Stimulated activated effector memory CD8-positive, alpha-beta T cell treated with anti-CD3 and anti-CD28 coated beads, Interleukin-12 subunit alpha, Interleukin-12 subunit beta, amount 100 ng/mL, for 72 hours (primary cell): ENCODE measurements around the gene KRTAP2-2.
"Not testable (repeated sequence)": the region's sequence is repeated elsewhere in the genome, so short reads cannot be mapped to it uniquely, and the experiment has no call there.

Experiments
- ATAC-seq: fragments of 150-1000 bp; cut with Tn5 transposase; 2 replicates; pipeline ENCODE4 v1.10.0; 2021
- DNase-seq, 2 donors: peaks; one replicate each; pipeline ENCODE4 v3.0.0; 2021 to 2022; ENCODE audit warnings: low spot score in 2 of 2
- H3K27ac Mint-ChIP-seq: one replicate; pipeline ENCODE4 v1.8.0; 2022; ENCODE audit warnings: mild to moderate bottlenecking, mixed read lengths
- H3K36me3 Mint-ChIP-seq: one replicate; pipeline ENCODE4 v1.8.0; 2022; ENCODE audit warnings: mild to moderate bottlenecking, mixed read lengths
- H3K4me1 Mint-ChIP-seq: one replicate; pipeline ENCODE4 v1.8.0; 2022; ENCODE audit warnings: mixed read lengths
- H3K4me3 Mint-ChIP-seq: one replicate; pipeline ENCODE4 v1.8.0; 2022; ENCODE audit warnings: mild to moderate bottlenecking, mixed read lengths
- H3K9me3 Mint-ChIP-seq: one replicate; pipeline ENCODE4 v1.8.0; 2022; ENCODE audit warnings: mixed read lengths

The KRTAP2-2 gene

GRCh38 chr17:41071606-41072360 is 16.8 kb upstream of the KRTAP2-2 start:
- DNase-seq: no peak
- Mint-ChIP-seq H3K9me3 (no peaks in the 10 kb centered on the region), H3K27ac (no peak overlapping the region), H3K36me3 (no peaks in the 10 kb centered on the region), H3K4me3 (no peak overlapping the region), H3K4me1 (no peaks in the 10 kb centered on the region)
- ATAC-seq: no peak

GRCh38 chr17:41069031-41069430 is 14.0 kb upstream of the KRTAP2-2 start:
- H3K27ac Mint-ChIP-seq: no peak overlapping the region

GRCh38 chr17:41067281-41067680 is 12.3 kb upstream of the KRTAP2-2 start:
- Mint-ChIP-seq H3K9me3 (no peaks in the 10 kb centered on the region), H3K36me3 (no peaks in the 10 kb centered on the region), H3K27ac (no peak overlapping the region), H3K4me3 (no peak overlapping the region), H3K4me1 (no peaks in the 10 kb centered on the region)
- DNase-seq (no peak), ATAC-seq (no peak)

More at GRCh38 chr17:41069031-41069430, 14.0 kb upstream of the KRTAP2-2 start:
- Mint-ChIP-seq H3K4me1 (no peaks in the 10 kb centered on the region), H3K9me3 (no peaks in the 10 kb centered on the region), H3K4me3 (no peak overlapping the region), H3K36me3 (no peaks in the 10 kb centered on the region)
- no peak for ATAC-seq
- DNase-seq: no peak

DNA sequence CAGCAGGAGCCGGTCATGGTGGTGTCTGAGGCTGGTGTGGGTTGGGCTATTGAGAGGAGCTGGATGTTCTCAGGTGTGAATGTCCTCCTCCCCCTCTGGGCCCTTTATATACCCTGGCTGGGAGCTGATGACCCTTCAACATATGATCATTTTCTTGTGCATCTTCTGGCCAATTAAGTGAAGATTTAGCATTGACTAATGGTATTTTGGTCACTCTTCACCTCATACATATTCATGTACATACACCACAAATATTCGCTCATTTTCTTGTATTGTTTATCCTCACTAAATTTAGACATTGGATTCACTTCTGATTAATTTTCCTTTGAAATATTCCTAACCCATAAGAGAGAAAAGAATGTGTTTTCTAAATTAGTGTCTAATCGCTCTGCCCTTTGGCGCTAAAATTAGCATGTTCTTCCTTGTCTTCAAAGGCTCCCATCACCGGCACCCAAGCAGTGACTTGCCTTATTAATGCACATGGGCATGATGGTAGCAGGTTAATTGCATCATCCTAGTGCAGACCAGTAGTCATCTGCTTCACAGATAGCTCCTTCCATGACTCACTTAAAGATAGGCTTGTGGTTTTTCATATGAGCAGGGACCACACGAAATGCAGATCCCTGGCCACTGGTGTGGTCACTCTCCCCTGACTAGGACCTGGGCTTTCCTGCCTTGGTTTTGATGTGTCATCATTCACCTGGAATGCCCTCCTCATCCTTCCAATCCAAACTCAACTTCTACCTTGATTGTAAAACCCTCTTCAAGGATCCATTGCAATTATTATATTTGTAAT is 11.0 kb upstream of the KRTAP2-2 start, which contains the start of gene KRTAP2-4:
TSS of gene KRTAP2-4 (minus strand) at position 51 of the 796 bp plus-strand sequence. CDS start at position 17, 34 bp downstream.
- no peaks in the 10 kb centered on the region for H3K4me1 Mint-ChIP-seq
- no peak within 1 kb of the TSS for H3K27ac Mint-ChIP-seq
- DNase-seq (no peak), ATAC-seq (peak; percentile 63)
- no peaks in the 10 kb centered on the region for H3K9me3 Mint-ChIP-seq
- H3K36me3 Mint-ChIP-seq: no peaks in the 10 kb centered on the region
- no peak within 1 kb of the TSS for H3K4me3 Mint-ChIP-seq

GRCh38 chr17:41065016-41065689 is 10.1 kb upstream of the KRTAP2-2 start:
- ATAC-seq, H3K9me3 Mint-ChIP-seq, DNase-seq, H3K4me1 Mint-ChIP-seq, H3K27ac Mint-ChIP-seq, H3K4me3 Mint-ChIP-seq, H3K36me3 Mint-ChIP-seq: not testable (repeated sequence)

- no peak for ATAC-seq
- Mint-ChIP-seq H3K4me1 (peaks cover 3% of the 10 kb centered on the region), H3K4me3 (no peak overlapping the region), H3K9me3 (no peaks in the 10 kb centered on the region), H3K27ac (no peak overlapping the region), H3K36me3 (no peaks in the 10 kb centered on the region)
- no peak for DNase-seq
These were observed 9.3 kb upstream of the KRTAP2-2 start for GRCh38 chr17:41064301-41064700.

GRCh38 chr17:41063449-41063848 is 8.4 kb upstream of the KRTAP2-2 start:
- H3K4me1 Mint-ChIP-seq: peaks cover 5% of the 10 kb centered on the region
- no peaks in the 10 kb centered on the region for H3K36me3 Mint-ChIP-seq
- ATAC-seq (no peak), DNase-seq (no peak)
- no peak overlapping the region for H3K27ac Mint-ChIP-seq
- no peaks in the 10 kb centered on the region for H3K9me3 Mint-ChIP-seq
- H3K4me3 Mint-ChIP-seq: no peak overlapping the region

DNA sequence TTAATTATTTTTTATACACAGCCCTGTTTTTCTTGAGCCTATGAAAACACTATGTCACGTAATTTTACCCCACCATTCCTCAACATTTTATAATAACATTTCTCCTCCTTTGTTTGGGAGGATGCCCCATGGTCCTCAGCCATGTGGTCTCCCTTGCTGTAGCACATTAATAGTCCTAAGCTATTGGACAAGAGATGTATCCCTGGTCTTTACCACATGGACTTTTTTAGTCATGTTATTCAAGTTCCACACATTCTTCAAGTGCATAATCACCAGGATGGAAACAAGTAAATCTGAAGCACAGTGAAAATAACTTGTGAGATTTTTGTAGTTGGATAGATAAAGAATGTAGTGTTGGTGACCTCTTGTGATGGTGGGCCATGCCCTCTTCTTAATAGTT is 6.9 kb upstream of the KRTAP2-2 start:
- H3K36me3 Mint-ChIP-seq: no peaks in the 10 kb centered on the region
- DNase-seq (no peak), ATAC-seq (no peak)
- H3K9me3 Mint-ChIP-seq: peaks cover 2% of the 10 kb centered on the region
- no peak overlapping the region for H3K27ac Mint-ChIP-seq
- H3K4me3 Mint-ChIP-seq: no peak overlapping the region
- peaks cover 5% of the 10 kb centered on the region for H3K4me1 Mint-ChIP-seq

GRCh38 chr17:41060052-41060604 is 5.1 kb upstream of the KRTAP2-2 start, which contains the start of gene KRTAP2-3:
KRTAP2-3 (minus strand) TSS chr17:41060114; CDS start chr17:41060050, 64 bp downstream.
- Mint-ChIP-seq H3K9me3 (peaks cover 2% of the 10 kb centered on the region), H3K4me3 (no peak within 1 kb of the TSS), H3K4me1 (peaks cover 5% of the 10 kb centered on the region), H3K27ac (no peak within 1 kb of the TSS), H3K36me3 (no peaks in the 10 kb centered on the region)
- ATAC-seq (peak; percentile 13), DNase-seq (no peak)

- not testable (repeated sequence) for H3K4me3 Mint-ChIP-seq, H3K36me3 Mint-ChIP-seq, H3K9me3 Mint-ChIP-seq, ATAC-seq, H3K27ac Mint-ChIP-seq, H3K4me1 Mint-ChIP-seq, DNase-seq
These were observed 4.4 kb upstream of the KRTAP2-2 start for GRCh38 chr17:41059276-41060051.

DNA sequence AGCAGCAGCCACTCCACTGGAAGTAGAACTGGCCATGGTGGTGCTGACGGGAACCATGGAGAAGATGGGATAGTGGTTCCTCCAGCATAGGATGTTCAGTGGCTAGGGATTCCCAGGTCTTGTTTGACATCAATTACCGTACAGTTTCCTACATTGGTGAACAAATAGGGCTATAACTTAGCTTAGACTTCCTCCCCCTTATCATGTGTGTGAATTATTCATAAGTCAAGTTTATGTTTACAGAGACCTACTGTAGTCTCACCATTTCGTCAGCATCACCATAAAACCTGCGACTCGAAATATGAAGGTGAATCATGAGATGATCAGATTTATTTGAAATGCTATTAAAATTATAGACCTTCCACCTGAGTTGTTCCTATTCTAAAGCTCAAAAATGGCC is 3.7 kb upstream of the KRTAP2-2 start:
- no peak for DNase-seq
- Mint-ChIP-seq H3K36me3 (no peaks in the 10 kb centered on the region), H3K27ac (no peak overlapping the region)

GRCh38 chr17:41057547-41057946 is 2.5 kb upstream of the KRTAP2-2 start:
- Mint-ChIP-seq H3K4me1 (peaks cover 5% of the 10 kb centered on the region), H3K4me3 (no peak overlapping the region), H3K9me3 (peaks cover 2% of the 10 kb centered on the region), H3K27ac (no peak overlapping the region), H3K36me3 (no peaks in the 10 kb centered on the region)
- ATAC-seq: no peak
- no peak for DNase-seq

More for the DNA sequence above, 3.7 kb upstream of the KRTAP2-2 start:
- peaks cover 2% of the 10 kb centered on the region for H3K9me3 Mint-ChIP-seq
- ATAC-seq: no peak
- H3K4me1 Mint-ChIP-seq: peaks cover 5% of the 10 kb centered on the region
- no peak overlapping the region for H3K4me3 Mint-ChIP-seq

GRCh38 chr17:41054556-41054955 is 474 bp downstream of the KRTAP2-2 start:
- H3K36me3 Mint-ChIP-seq, H3K4me1 Mint-ChIP-seq, H3K27ac Mint-ChIP-seq, H3K4me3 Mint-ChIP-seq, H3K9me3 Mint-ChIP-seq, ATAC-seq, DNase-seq: not testable (repeated sequence)

- no peak for DNase-seq
These were observed 1.0 kb downstream of the KRTAP2-2 start for GRCh38 chr17:41054025-41054424.

More at GRCh38 chr17:41054025-41054424, 1.0 kb downstream of the KRTAP2-2 start:
- H3K9me3 Mint-ChIP-seq: peaks cover 2% of the 10 kb centered on the region
- ATAC-seq: no peak
- no peak overlapping the region for H3K4me3 Mint-ChIP-seq
- no peak overlapping the region for H3K27ac Mint-ChIP-seq
- H3K4me1 Mint-ChIP-seq: no peaks in the 10 kb centered on the region
- H3K36me3 Mint-ChIP-seq: no peaks in the 10 kb centered on the region
